NCI-H2029 treated with DMSO at 0.1 percent for 48 hours (cell line): ENCODE results near the gene EREG.
"Not testable (repeated sequence)": the region's sequence is repeated elsewhere in the genome, so short reads cannot be mapped to it uniquely, and the experiment has no call there.

Experiments
- DNase-seq: peaks from one replicate; lab custom pipeline; 2025; lab: John Stamatoyannopoulos, UW

The EREG gene

DNA sequence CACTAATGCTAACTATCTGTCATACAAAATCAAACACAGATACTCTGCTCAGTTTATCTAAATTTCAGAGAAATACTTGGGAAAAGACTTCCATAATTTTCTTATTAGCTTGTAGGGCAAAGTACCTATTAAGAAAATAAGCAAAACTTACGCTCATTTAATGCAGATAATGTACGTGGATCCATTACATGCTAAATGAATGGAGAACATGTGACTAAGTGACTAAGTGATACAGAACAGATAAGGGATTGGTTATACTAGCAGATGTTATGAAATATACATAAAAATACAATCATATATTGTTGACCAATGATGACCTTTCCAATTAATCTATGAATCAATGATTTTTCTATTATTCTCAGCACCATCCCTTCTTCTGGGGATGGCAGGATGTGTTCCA is 25.7 kb downstream of the EREG start:
- DNase-seq, result no peak

DNA sequence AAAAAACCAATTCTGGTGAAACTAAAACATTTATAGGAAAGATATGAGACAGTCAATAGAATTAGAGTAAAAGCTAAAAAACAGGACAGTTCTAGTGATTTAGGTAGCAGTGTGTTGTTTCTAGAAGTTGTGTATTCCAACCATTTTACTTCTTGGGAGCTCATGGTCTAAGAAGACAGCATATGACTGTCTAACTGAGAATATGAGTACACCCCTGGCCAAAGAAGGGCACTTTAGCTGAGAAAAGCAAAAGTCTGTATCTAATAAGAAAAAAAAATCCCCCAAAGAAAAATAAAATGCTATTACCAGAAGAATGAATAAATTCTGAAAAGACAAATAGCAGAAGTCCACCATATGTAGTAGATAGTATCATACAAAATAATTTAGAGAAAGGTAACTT is 26.4 kb downstream of the EREG start:
- no peak for DNase-seq

DNA sequence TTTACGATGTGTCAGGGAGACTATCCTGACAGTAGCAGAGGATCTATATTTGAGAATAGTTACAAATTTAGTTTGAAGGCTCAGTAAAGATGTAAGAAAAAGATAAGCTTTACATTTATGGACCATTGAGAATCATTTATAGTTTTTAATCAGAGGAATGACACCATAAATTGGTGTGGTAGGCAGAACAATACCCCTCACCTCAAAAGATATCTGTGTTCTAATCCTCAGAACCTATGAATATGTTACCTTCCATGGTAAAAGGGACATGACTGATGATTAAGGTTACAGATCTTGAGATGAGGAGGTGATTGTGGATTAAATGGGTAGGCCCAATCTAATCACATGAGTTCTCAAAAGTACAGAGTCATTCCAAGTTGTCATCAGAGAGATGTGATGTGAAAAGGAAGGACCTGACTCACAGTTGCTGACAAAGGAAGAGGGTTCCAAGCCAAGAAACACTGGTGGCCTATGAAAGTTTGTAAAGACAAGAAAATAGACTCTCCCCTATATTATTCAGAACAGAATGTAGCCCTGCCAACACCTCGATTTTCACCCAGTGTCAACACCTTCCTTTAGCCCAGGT is 27.0 kb downstream of the EREG start:
- no peak for DNase-seq

DNA sequence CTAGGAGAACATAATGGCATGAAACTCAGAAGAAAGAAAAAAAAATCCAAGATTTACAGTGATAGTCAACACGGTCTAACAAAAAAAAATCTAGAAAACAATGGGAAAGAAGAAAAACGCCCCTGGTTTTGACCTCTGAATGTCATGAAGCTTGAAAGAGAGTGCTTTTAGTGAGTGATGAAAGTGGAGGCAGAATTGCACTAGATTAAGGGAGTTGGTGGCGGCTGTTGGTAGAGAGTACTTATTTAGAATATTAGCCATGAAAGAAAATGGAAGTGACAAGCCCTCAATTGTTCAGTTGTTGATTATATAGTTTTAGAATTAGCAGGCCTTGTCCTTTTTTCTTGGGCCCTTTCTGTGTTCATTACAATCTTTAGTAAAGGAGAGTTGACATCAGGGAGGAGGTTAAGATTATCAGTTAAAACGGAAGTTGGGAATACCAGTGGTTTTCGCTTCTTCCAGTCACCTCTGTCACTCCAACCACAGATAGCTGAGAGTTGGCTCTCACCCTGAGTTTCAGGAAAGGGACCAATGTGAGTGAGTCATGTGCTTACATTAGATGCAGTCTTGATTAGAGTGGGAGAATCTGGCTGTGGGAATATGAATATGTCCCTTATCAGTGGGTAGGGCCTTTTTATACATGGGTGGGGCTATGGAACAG is 29.7 kb downstream of the EREG start:
- DNase-seq, result no peak

DNA sequence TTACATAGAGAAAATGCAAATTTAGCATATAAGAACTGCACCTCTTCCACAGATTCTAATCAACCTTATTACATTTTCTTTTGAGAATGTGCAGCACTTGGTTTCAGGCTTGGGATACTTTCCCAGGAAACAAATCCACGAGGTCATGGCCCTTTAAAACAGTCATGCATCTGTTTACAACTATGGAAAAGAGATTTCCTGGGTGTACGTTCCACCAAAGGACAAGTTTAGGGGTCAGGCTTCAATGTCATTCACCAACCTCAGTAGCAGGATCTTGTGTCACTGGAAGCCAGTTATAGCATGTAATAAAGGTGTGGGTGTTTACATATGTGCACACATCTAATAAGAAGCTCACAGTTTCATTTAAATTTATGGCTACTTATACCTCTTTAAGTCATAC is 30.7 kb downstream of the EREG start:
- DNase-seq, result no peak

DNA sequence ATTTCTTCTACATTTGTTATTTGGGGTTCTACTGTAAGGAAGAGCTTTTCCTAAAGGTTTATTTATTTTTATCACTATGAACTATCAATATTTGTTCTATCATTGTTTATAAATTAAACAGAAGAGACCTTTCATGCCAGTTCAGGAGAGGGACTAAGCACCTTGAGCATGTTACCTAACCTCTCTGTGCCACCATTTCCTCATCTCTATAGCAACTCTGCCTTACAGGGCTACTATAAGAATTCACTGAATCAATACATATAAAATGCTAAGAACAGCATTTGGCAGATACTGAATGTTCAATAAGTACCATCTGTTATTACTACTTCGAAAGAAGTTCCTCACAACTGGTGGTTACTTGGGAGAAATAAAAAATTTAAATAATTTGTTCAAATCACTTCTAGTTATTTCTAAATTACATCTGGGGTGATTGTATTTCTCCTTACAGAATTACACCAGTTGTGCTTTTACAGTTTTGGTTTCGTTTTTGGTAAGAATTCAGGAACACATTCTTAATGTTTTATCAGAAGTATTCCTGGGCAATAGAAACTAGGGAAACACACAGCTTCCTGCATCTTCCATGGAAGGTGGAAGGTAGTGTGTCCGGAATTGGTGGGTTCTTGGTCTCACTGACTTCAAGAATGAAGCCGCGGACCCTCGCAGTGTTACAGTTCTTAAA is 32.9 kb downstream of the EREG start:
- no peak for DNase-seq

DNA sequence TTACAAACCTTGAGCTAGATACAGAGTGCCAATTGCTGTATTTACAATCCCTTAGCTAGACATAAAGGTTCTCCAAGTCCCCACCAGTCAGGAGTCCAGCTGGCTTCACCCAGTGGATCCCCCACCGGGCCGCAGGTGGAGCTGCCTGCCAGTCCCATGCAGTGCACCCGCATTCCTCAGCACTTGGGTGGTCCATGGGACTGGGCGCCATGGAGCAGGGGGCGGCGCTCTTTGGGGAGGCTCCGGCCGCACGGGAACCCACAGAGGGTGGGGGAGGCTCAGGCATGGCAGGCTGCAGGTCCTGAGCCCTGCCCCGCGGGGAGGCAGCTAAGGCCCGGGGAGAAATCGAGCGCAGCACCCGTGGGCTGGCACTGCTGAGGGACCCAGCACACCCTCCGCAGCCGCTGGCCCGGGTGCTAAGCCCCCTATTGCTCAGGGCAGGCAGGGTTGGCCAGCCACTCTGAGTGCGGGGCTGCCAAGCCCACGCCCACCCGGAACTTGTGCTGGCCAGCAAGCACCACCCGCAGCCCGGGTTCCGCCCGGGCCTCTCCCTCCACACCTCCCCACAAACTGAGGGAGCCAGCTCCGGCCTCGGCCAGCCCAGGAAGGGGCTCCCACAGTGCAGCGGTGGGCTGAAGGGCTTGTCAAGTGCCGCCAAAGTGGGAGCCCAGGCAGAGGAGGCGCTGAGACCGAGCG is 34.1 kb downstream of the EREG start:
- DNase-seq, result not testable (repeated sequence)

DNA sequence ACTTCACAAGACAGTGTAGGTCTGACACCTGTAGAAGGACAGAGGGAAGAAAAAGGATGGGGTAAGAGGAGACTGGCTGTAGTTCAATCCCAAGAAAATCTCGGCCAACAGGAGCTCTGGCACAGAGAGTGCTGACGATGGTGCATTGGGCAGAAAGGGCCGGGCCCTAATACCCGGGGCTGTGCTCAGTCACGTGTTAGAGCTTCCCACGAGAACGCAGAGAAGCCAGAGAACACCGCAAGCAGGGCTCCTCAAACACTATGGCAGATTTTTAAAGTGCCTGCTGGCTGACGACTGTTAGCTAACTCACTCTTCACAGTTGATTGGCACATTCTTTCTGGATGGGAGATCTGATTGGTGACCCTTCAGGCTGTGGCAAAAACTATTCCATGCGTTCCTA is 35.5 kb downstream of the EREG start:
- DNase-seq, result no peak

DNA sequence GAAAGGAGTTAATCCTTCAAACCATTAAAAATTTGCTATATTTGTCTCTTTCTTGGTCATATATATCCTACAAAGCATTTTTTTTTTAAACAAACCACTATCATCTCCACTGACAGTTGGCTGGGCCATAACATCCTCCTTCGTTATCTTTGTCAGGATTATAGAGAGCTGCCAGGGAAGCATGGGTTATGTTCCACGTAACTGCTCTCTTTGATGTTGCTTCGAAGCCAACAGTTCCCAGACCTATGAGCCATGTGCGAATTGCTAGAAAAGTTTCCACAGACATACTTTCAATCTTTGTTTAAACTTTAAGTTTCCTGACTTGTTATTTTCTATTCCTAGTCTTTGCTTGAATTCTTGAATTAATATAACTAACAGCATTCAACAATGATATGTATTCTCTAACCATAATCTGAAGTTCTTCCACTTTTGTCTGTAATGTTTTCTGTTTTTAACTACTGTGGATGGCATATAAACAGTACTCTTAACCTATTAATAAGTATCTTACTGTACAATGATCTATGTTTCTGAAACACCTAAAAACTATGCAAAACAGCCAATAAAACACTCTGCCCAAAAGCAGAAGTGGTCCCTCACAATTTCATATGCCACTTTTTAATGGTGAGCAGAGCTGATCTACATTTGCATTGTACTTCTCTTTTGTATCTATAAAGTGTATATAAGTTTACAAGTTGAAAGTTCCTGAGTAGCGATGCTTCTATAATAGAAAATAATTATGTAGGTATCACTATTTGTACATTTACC is 37.9 kb downstream of the EREG start:
- no peak for DNase-seq

DNA sequence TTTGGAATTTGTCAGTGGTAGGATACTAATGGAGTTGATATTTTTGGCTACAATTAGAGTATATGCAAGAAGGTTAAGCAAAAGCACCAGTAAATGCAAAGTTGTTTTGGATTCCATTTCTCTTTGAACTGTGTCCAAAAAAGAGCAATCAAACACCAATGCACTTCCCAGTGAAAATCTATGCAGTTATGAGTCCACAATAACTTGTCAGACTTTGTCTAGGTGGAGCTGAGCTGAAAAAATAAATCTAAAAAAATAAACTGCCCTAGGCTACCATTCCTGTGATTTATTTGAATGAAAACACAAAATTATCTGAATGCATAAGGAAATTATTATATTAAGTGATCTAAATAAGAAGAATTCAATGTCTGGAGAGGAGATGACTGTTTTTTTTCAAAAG is 42.9 kb downstream of the EREG start:
- DNase-seq, result no peak

DNA sequence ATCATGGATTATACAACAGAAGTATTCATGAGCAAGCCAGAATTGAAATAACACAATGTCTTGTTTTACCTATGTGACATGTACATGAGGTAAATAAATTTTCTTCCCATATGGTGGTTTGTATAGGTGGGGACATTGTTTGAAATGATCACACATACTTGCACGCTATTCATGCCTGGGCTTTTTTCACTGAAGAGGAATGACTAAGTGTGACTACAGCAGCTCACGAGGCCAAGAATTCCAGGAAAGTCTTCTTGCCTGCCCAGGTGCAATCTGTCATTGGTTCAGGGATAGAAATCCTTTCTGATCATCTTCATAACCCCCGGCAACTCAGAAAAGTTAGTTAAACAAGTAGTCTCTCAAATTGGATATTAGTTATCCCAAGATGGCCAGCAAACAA is 43.7 kb downstream of the EREG start:
- DNase-seq, result no peak

DNA sequence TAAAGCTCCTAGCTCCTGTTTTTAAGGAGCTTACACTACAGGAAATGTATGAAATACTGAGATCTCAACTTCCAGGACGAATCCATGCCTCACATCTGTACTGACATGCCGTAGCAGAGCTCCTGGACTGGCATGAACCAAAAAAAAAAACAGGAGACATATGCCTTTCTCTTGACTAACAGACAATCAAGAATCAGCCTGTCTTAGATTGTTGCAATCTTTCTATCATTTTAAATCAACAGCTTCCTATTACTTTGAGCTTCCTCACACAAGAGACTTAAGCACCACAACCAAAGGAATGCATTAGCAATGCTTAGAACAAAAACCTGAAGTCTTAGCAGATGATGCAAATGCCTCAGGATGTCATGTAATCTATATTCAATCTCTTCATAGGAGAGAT is 45.3 kb downstream of the EREG start:
- DNase-seq, result no peak

DNA sequence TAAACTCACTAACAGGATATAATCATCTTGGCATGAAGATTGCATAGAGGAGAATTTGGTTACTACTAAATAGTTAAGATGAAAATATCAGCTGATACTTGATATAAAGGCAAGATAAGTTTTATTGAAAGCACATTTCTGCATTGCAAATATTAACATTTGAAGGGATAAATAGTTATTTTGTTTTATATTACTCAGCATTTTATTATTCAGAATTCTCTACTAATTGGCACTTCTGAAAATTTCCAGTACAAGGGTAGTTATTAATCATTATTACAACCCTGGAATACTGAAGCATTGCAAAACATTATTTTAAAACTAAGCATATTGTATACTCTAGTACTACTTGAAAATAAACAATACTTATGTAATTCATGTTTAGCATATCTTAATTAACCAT is 47.3 kb downstream of the EREG start:
- DNase-seq, result no peak

DNA sequence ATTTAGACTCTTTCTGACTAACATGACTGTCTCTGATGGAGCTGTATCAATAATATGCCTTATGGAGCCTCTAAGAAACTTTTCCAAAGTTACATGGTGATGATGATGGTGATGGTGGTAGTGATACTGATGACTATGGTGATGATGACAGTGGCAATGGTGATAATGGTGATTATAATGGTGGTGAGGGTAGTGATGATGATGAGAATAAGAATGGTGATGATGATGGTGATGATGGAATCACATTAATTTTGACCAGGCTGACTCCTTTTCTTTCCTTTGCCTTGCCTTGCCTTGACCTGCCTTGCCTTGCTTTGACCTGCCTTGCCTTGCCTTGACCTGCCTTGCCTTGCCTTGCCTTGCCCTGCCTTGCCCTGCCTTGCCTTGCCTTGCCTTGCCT is 48.3 kb downstream of the EREG start:
- no peak for DNase-seq

DNA sequence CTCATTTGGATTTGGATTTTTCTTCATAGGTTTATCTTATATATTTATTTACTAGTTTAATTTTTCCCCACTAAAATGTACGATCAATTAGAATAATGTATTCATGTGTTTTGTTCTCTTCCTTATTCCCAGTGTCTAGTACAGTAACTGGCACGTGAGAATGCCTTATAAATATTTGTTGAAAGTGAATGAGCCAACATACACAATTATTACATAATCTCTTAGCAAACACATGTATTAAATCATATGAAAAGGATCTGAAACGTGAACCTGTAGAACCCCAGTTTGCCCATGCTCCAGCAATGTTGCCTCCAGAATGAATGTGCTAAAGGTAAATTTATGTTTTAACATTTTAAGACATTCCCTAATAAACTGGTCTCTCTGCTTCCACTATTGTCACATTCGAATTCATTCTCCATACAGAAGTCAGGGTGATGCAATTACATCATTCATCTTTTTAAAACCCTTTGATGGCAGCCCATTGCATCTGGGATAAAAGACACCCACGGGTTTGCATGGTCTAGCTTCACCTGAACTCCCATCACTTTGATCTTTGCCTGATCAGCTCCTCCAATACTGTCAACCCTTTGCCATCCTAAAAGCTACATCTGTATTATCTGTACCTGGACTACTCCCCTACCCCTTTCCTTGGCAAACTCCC is 49.3 kb downstream of the EREG start:
- DNase-seq, result no peak

DNA sequence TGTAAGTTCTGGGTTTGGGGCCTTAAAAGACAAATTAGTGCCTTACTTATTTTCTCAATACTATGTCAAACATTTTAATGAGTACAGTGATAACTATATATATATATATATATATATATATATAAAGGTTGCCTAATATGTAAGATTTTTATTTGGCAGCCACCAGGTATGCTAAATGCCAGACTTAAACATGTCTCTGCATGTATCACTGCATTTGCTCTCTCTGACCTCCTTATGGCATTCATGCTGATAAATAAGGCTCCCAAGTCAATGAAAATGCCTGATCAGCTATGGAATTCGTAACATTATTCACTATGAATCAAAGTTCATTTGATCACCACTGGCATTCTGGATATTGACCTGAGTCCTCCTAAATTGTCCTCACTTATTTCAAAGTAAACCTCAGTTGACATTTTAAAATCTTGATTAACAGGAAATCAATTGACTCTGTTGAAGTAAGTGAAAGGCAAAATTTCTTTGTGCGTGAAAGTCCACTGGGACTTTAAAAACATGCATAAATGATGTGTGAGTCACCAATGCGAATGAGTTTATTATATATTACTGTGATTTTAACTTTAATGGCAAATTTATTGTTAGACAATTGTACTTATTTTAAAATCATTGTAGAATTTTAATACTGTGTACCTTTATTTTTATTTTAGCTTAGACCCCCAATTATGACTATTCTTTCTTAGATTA is 50.8 kb downstream of the EREG start:
- DNase-seq, result no peak

DNA sequence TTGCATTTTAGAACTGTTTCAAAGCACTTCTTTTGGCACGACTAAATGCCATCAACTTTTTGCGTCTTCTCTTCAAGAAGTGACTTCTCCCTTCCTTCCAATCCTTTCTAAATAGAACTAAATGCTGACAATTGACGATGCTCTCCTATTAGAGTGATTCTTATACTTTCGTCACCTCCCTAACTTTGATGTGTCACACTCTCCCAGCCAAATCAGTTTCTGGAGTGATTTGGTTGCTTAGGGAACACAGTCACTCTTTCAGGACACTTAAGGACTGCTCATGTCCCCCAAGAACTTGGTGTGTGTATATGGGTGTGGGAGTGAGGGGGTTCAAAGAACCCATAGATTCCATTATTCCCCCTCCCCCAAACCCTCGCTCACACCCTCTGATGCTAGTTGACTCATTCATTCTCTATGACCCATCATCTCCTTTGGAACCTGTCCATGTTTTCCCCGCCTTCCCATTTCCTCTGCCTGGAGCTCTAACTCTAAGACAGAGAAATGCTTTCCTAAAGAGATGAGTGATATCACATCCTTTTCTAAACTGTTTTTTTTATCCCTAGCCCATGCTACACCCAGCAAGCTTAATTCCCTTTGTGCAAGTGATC is 53.2 kb downstream of the EREG start:
- DNase-seq, result no peak

DNA sequence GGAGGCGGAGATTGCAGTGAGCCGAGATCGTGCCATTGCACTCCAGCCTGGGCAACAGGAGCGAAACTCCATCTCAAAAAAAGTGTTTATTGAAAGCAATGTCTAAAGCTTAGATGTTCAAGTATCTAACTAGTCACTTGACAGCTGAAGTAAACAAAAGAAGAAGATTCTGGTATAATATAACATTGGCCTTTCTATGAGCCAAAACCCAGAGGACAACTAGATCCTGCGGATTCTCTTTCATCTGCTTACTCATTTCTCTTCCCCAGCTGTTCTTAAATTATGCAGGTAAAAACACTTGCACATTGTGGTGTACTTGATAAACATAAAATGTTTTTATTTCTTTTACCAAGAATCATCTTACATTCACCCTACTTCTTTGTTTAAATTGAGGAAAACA is 55.9 kb downstream of the EREG start:
- no peak for DNase-seq

DNA sequence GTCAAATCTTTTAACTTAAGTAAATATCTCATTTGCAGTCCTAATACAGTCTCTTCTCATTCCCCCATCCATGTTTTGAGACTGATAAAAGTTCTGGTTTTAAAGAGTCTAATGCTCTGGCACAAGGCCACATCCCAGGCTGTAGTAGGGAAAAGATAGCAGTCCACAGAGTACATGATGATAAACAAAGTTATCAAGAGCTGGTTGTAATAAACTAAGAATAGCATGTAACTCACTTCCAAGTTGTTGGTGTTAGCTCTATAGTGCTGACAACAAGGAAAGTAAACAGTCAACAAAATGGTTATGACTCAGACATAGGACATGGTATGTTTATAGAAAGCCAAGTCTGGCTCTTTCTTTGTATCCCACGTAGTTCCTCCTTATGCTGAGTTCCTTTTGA is 58.2 kb downstream of the EREG start:
- no peak for DNase-seq

DNA sequence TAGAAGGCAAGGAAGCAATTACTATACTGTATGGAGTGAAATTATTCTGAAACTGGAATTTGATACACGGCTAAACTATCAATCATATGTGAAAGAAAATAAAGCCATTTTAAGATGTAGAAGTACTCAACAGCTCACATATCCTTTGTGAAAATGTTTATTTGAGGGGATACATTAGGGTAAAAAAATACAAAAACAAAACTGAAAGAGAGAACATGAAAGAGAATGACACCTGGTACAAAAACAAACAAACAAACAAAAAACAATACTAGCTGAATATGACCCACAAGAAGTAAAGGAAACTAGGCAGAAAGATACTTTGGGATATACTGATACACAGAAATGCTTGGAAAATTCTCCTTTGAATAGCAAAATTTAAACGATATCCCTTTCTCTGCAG is 59.2 kb downstream of the EREG start:
- DNase-seq, result no peak

DNA sequence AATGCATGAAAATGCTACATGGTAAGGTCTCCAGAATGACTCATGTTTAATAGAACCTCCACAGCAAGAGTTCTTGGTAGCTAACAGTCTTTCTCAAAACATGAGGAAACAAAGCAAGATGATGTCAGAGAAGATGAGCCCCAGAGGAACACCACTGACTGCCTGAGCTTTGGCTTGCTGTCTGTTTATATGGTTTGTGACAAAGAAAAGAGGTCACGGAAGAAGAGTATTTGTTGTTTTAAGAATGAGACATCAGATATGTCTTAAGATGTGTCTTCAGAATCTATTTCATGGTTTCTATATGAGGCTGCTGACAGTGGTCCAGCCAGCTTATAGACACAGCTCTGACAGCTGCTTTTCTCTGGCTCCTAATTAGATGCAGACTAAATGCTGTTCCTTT is 61.2 kb downstream of the EREG start:
- DNase-seq, result no peak
